Esophagus muscularis mucosa (tissue), 4 donors: ENCODE data around the gene ADGRF3.

ENCODE experiments used
- CTCF ChIP-seq, 3 experiments: fragments of 200-600 bp in 2 of 3; fragments of 450-650 bp in 1 of 3; sonication (generic) in 2 of 3; IDR thresholded peaks; one replicate each; pipeline ENCODE4 v1.5.1; 2017 to 2019; ENCODE audit warnings: antibody characterized with exemption in 3 of 3, mild to moderate bottlenecking in 2 of 3, moderate library complexity in 1 of 3
- EP300 ChIP-seq: sonication (generic); formaldehyde crosslinking; IDR thresholded peaks from one replicate; pipeline ENCODE4 v1.6.1; 2017; ENCODE audit warnings: antibody characterized with exemption
- POLR2A ChIP-seq: fragments of 450-650 bp; IDR thresholded peaks from one replicate; pipeline ENCODE4 v1.6.1; 2017; ENCODE audit warnings: antibody characterized with exemption, moderate library complexity, mild to moderate bottlenecking, low read depth
- POLR2AphosphoS5 ChIP-seq, 2 donors: sonication (generic); formaldehyde crosslinking; IDR thresholded peaks; one replicate each; pipeline ENCODE4 v1.6.1; 2017; ENCODE audit warnings: antibody characterized with exemption in 2 of 2

DNA sequence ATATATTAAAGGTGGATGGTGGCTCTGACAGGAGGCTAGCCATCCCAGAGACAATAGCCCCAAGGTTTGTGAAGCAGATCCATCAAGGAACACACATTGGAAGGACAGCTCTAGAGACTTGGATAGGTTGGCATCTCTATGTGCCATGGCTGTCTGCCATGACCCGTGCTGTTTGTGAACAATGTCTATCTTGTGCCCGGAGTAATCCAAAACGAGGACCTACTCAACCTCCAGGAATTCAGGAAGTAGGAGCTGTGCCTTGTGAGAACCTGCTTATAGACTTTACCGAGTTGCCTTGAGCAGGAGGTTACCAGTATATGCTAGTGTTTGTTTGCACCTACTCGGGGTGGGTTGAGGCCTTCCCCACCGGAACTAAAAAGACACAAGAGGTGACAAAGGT, 43.7 kb downstream of the ADGRF3 start:
- TF ChIP-seq CTCF (IDR thresholded peaks at IDR 0.05) (no peak), EP300 (no peak), POLR2AphosphoS5 (IDR thresholded peaks at IDR 0.05) (no peak), POLR2A (no peak)
